K562 (cell line): Measurements from ENCODE around the gene ADAP1. TPM values are rescaled to one million over a fixed set of nuclear protein-coding genes. Genes with fewer than 3 reads are reported as not detected.
A peak's percentile ranks its signal among the peaks of the same experiment; 100 is the strongest.

ENCODE experiments used
- BHLHE40 ChIP-seq: IDR thresholded peaks from 2 replicates; pipeline ENCODE4 v1.6.1; 2011; ENCODE audit warnings: low read length, improper control_type of control experiment
- CTBP1 ChIP-seq: fragments of 450-650 bp; IDR thresholded peaks from 2 replicates; pipeline ENCODE4 v1.6.1; 2016; ENCODE audit warnings: borderline replicate concordance
- MYC ChIP-seq, 2 experiments: fragments of 250-450 bp in 1 of 2; sonication (Bioruptor Pico) in 1 of 2; IDR thresholded peaks; 2 replicates each; pipeline versions ENCODE4 v1.5.1 to v1.6.1; 2012 to 2021; ENCODE audit warnings: low read depth in 2 of 2, borderline replicate concordance in 1 of 2, improper control_type of control experiment in 1 of 2, low read length in 1 of 2, mild to moderate bottlenecking in 1 of 2, moderate library complexity in 1 of 2
- POLR2H ChIP-seq: IDR thresholded peaks from 2 replicates; pipeline ENCODE4 v1.6.1; 2016; ENCODE audit warnings: missing genetic modification characterization, low read depth, mild to moderate bottlenecking, control low read depth, missing compliant biosample characterization, moderate library complexity
- TEAD1 ChIP-seq, 2 experiments: fragments of 450-650 bp in 1 of 2; sonication (generic) in 1 of 2; formaldehyde crosslinking; IDR thresholded peaks; 2 replicates each; pipeline versions ENCODE4 v1.4.0 to v1.8.0; 2020 to 2022; ENCODE audit warnings: mild to moderate bottlenecking in 2 of 2, missing genetic modification reagents in 1 of 2
- polyA plus RNA-seq, 8 experiments: library from polyadenylated mRNA; depleted of rRNA in 4 of 8; stranded (reverse) in 5 of 8; unstranded in 3 of 8; fragments of >200 nt; fragmentation: Nextera tagmentation in 2 of 8; fragmentation: Illumina TruSeq in 1 of 8; extraction: Ambion mirVana in 2 of 8; extraction: Trizol in 1 of 8; gene quantifications; 2 replicates each; pipeline versions ENCODE4 v1.2.1 to v1.2.3, GENCODE V29; 2011 to 2014; ENCODE audit warnings: inconsistent platforms in 1 of 8, missing spikeins in 1 of 8
- total RNA-seq, 7 experiments: library from RNA; depleted of rRNA in 6 of 7; stranded (reverse); fragments of >200 nt in 6 of 7; fragmentation: Illumina TruSeq in 2 of 7; extraction: Trizol in 2 of 7; gene quantifications; 2 replicates each; pipeline versions ENCODE4 v1.2.1 to v1.2.3, GENCODE V29; 2011 to 2021; ENCODE audit warnings: low replicate concordance in 1 of 7
- TF ChIP-seq, protein P1 (sequence below): fragments of 450-650 bp; IDR thresholded peaks from 2 replicates; pipeline ENCODE4 v1.6.1; 2016; ENCODE audit warnings: low read depth
- TF ChIP-seq, protein P2 (sequence below): fragments of 450-650 bp; formaldehyde crosslinking; IDR thresholded peaks from 2 replicates; pipeline ENCODE4 v1.4.0; 2020; ENCODE audit warnings: mild to moderate bottlenecking, moderate library complexity

The ADAP1 gene
- total and polyA plus RNA-seq, 9 of the 15 experiments (the other 6 are each of a cell fraction or from before 2014, with no cell fraction given) = 0.27 to 1.4 (median 0.52) TPM; not detected in 3

DNA sequence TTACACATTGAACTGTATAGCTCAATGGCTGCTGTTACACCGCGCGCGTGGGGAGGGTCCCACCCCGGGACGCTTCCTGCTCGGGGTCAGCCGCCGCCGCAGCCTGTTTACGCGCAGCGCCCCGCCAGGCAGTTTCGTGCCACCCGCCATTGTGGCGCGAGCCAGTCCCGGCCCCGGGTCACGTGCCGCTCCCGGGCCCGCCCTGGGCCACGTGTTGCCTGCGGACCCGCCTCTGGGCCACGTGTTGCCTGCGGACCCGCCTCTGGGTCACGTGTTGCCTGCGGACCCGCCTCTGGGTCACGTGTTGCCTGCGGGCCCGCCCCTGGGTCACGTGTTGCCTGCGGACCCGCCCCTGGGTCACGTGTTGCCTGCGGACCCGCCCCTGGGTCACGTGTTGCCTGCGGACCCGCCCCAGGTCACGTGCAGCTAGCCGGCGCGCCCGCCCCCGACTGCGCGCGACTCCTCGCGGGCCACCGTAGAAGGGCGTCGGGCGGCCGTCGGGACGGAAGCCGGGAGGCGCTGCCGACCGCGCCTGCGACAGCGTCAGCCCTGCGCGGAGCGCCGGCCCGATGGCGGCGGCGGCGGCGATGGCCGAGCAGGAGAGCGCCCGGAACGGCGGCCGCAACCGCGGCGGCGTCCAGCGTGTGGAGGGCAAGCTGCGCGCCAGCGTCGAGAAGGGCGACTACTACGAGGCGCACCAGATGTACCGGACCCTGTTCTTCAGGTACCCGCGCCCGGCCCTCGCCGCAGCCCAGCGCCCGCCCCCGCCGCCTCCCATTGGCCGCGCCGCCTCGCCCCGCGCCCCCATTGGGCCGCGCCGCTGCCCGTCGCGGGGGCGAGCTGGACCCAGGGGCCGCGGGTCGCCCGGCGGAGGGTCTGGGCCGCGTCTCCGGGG lies 78.2 kb downstream of the ADAP1 start, which contains the start of gene GET4 (continued):
- TF ChIP-seq, protein P1, sequence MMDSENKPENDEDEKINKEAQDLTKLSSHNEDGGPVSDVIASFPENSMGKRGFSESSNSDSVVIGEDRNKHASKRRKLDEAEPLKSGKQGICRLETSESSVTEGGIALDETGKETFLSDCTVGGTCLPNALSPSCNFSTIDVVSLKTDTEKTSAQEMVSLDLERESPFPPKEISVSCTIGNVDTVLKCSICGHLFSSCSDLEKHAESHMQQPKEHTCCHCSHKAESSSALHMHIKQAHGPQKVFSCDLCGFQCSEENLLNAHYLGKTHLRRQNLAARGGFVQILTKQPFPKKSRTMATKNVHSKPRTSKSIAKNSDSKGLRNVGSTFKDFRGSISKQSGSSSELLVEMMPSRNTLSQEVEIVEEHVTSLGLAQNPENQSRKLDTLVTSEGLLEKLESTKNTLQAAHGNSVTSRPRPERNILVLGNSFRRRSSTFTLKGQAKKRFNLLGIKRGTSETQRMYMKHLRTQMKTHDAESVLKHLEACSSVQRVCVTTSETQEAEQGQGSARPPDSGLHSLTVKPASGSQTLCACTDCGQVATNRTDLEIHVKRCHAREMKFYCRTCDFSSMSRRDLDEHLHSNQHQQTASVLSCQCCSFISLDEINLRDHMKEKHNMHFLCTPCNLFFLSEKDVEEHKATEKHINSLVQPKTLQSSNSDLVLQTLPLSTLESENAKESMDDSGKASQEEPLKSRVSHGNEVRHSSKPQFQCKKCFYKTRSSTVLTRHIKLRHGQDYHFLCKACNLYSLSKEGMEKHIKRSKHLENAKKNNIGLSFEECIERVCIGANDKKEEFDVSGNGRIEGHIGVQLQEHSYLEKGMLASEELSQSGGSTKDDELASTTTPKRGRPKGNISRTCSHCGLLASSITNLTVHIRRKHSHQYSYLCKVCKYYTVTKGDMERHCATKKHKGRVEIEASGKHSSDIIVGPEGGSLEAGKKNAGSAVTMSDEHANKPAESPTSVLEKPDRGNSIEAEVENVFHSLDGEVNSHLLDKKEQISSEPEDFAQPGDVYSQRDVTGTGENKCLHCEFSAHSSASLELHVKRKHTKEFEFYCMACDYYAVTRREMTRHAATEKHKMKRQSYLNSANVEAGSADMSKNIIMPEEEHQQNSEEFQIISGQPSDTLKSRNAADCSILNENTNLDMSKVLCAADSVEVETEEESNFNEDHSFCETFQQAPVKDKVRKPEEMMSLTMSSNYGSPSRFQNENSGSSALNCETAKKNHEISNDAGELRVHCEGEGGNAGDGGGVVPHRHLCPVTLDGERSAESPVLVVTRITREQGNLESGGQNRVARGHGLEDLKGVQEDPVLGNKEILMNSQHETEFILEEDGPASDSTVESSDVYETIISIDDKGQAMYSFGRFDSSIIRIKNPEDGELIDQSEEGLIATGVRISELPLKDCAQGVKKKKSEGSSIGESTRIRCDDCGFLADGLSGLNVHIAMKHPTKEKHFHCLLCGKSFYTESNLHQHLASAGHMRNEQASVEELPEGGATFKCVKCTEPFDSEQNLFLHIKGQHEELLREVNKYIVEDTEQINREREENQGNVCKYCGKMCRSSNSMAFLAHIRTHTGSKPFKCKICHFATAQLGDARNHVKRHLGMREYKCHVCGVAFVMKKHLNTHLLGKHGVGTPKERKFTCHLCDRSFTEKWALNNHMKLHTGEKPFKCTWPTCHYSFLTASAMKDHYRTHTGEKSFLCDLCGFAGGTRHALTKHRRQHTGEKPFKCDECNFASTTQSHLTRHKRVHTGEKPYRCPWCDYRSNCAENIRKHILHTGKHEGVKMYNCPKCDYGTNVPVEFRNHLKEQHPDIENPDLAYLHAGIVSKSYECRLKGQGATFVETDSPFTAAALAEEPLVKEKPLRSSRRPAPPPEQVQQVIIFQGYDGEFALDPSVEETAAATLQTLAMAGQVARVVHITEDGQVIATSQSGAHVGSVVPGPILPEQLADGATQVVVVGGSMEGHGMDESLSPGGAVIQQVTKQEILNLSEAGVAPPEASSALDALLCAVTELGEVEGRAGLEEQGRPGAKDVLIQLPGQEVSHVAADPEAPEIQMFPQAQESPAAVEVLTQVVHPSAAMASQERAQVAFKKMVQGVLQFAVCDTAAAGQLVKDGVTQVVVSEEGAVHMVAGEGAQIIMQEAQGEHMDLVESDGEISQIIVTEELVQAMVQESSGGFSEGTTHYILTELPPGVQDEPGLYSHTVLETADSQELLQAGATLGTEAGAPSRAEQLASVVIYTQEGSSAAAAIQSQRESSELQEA = peak; percentile 86
- TF ChIP-seq TEAD1 (CRISPR knock-in tag; IDR thresholded peaks at IDR 0.05) = peak; percentile 25 to 82; a peak in 3 of 4 replicates
- TF ChIP-seq CTBP1 = peak; percentile 97
- peak; percentile 55 for TF ChIP-seq POLR2H (tag)
- TF ChIP-seq MYC (IDR thresholded peaks at IDR 0.05; ENCODE audit: low read depth, low read length) = peak; percentile 97
- no peak for TF ChIP-seq MYC (CRISPR knock-in tag; IDR thresholded peaks at IDR 0.05; ENCODE audit: borderline replicate concordance, low read depth)
- TF ChIP-seq, protein P2, sequence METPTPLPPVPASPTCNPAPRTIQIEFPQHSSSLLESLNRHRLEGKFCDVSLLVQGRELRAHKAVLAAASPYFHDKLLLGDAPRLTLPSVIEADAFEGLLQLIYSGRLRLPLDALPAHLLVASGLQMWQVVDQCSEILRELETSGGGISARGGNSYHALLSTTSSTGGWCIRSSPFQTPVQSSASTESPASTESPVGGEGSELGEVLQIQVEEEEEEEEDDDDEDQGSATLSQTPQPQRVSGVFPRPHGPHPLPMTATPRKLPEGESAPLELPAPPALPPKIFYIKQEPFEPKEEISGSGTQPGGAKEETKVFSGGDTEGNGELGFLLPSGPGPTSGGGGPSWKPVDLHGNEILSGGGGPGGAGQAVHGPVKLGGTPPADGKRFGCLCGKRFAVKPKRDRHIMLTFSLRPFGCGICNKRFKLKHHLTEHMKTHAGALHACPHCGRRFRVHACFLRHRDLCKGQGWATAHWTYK (CRISPR knock-in tag) = peak; percentile 54; the same call in 1 of the 2 replicates
- TF ChIP-seq BHLHE40 = peak; percentile 99
